Sigmoid colon (tissue), 7 donors: ENCODE data around the gene PPP2R2C. TPM values are rescaled to one million over a fixed set of nuclear protein-coding genes. Genes with fewer than 3 reads are reported as not detected.

ENCODE experiments used
- DNase-seq: peaks from one replicate; pipeline ENCODE4 v3.0.0-alpha.2; 2019
- H3K27ac ChIP-seq, 4 donors: fragments of 200-600 bp; sonication (generic); one replicate each; pipeline ENCODE4 v1.5.1; 2016 to 2019; ENCODE audit warnings: mild to moderate bottlenecking in 1 of 4
- H3K27me3 ChIP-seq, 3 donors: fragments of 200-600 bp; sonication (generic); one replicate each; pipeline ENCODE4 v1.5.1; 2019; ENCODE audit warnings: mild to moderate bottlenecking in 1 of 3
- H3K36me3 ChIP-seq, 4 donors: fragments of 200-600 bp; sonication (generic); one replicate each; pipeline ENCODE4 v1.5.1; 2016 to 2019
- H3K4me1 ChIP-seq, 4 donors: fragments of 200-600 bp; sonication (generic); one replicate each; pipeline ENCODE4 v1.5.1; 2017 to 2019
- H3K4me3 ChIP-seq, 4 donors: fragments of 200-600 bp; sonication (generic); one replicate each; pipeline ENCODE4 v1.5.1; 2017 to 2019; ENCODE audit warnings: mild to moderate bottlenecking in 2 of 4, moderate library complexity in 1 of 4
- H3K9me3 ChIP-seq, 4 donors: fragments of 200-600 bp in 3 of 4; sonication (generic) in 3 of 4; one replicate each; pipeline versions ENCODE4 v1.5.1 to v1.6.1; 2013 to 2019
- EP300 ChIP-seq, 4 donors: sonication (generic); formaldehyde crosslinking; IDR thresholded peaks; one replicate each; pipeline ENCODE4 v1.6.1; 2017; ENCODE audit warnings: antibody characterized with exemption in 4 of 4
- POLR2A ChIP-seq, 2 donors: fragments of 450-650 bp; IDR thresholded peaks; one replicate each; pipeline ENCODE4 v1.6.1; 2016; ENCODE audit warnings: antibody characterized with exemption in 2 of 2, mild to moderate bottlenecking in 2 of 2, moderate library complexity in 2 of 2
- POLR2AphosphoS5 ChIP-seq, 4 donors: sonication (generic); formaldehyde crosslinking; IDR thresholded peaks; one replicate each; pipeline ENCODE4 v1.6.1; 2017; ENCODE audit warnings: antibody characterized with exemption in 4 of 4
- WGBS, 2 donors: extraction: QIAGEN DNeasy Blood & Tissue Kit; methylation state at CpG; one replicate each; pipeline ENCODE4 v1.1.7; 2013; 5-methylcytosine and 5-hydroxymethylcytosine counted together
- intact Hi-C: fragments of 100-400 bp; cut with DNase I; formaldehyde crosslinking; loops from one replicate; pipeline ENCODE4 v1.15.1; 2023
- polyA plus RNA-seq, 3 donors: library from polyadenylated mRNA; stranded (reverse); fragments of 200-250 nt; gene quantifications; one replicate each; pipeline ENCODE4 v1.2.3, GENCODE V29; 2013
- total RNA-seq, 4 donors: library from RNA; depleted of rRNA; stranded (reverse); fragments of >200 nt; gene quantifications; one replicate each; pipeline ENCODE4 v1.1.0, GENCODE V29; 2016
- TF ChIP-seq, protein P1 (sequence below), 4 experiments: fragments of 450-650 bp in 3 of 4; fragments of 200-600 bp in 1 of 4; IDR thresholded peaks; one replicate each; pipeline ENCODE4 v1.5.1; 2016 to 2019; ENCODE audit warnings: antibody characterized with exemption in 4 of 4, mild to moderate bottlenecking in 3 of 4, moderate library complexity in 2 of 4
- donor health status: healthy with polysubstance abuse.
- donor health status: Bipolar disorder and iron deficiency.
- donor health status: healthy.

Gene PPP2R2C
- total and polyA plus RNA-seq, 7 donors = 0.49 to 2.8 (median 1.1) TPM; not detected in 2

DNA sequence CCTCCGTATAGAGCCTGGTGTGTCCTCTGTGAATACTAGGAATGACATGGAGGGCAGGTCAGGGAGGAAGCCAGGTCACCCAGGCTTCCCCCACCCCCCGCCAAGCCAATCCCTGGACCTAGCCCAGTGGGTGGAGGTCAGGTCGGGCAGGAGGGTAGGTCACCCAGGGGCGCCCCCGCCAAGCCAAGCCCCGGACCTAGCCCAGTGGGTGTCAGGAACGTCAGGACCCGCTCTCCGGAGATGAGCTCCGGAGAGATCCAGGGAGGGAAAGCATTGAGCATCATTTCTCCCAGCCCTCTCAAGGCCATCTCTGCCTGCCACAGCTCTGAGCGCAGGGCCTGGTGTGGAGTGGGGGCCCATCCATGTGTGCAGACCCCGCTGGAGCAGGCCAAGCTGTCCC is 154.2 kb downstream of the PPP2R2C start:
- WGBS, 2 donors = 80 to 84% methylated on average over 12 of the region's 12 CpGs
- Histone ChIP-seq H3K27ac (no peak overlapping the region), H3K4me1 (no peaks in the 10 kb centered on the region), H3K9me3 (no peaks in the 10 kb centered on the region), H3K4me3 (no peak overlapping the region), H3K36me3 (no peaks in the 10 kb centered on the region), H3K27me3 (no peaks in the 10 kb centered on the region)
- DNase-seq = no peak
- TF ChIP-seq EP300 (IDR thresholded peaks at IDR 0.05) = no peak
- TF ChIP-seq POLR2A (IDR thresholded peaks at IDR 0.05) = no peak
- TF ChIP-seq POLR2AphosphoS5 (IDR thresholded peaks at IDR 0.05) = no peak
- TF ChIP-seq, protein P1, sequence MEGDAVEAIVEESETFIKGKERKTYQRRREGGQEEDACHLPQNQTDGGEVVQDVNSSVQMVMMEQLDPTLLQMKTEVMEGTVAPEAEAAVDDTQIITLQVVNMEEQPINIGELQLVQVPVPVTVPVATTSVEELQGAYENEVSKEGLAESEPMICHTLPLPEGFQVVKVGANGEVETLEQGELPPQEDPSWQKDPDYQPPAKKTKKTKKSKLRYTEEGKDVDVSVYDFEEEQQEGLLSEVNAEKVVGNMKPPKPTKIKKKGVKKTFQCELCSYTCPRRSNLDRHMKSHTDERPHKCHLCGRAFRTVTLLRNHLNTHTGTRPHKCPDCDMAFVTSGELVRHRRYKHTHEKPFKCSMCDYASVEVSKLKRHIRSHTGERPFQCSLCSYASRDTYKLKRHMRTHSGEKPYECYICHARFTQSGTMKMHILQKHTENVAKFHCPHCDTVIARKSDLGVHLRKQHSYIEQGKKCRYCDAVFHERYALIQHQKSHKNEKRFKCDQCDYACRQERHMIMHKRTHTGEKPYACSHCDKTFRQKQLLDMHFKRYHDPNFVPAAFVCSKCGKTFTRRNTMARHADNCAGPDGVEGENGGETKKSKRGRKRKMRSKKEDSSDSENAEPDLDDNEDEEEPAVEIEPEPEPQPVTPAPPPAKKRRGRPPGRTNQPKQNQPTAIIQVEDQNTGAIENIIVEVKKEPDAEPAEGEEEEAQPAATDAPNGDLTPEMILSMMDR (IDR thresholded peaks at IDR 0.05) = no peak
- intact Hi-C loops = no loop called here

DNA sequence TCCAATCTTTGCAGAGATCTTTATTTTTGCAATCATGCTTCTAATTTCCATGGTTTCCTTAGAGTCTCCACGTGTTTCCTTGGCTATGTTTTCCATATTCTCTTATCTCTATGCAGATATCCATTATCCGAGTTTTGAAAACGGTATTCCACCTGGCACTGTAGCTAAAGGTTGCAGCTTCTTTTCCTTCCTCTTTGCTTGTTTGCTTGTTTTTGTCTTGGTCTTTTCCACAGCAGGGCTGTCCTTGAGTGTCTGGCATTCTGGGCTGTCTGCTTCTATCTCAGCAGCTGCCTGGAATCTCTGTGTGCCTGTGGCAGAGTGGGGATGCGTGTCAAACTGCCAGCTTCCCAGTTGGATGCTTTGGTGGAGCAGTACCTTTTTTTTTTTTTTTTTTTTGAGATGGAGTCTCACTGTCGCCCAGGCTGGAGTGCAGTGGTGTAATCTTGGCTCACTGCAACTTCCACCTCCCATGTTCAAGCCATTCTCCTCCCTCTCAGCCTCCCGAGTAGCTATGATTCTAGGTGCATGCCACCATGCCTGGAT is 155.9 kb downstream of the PPP2R2C start:
- no peak overlapping the region for H3K27ac ChIP-seq
- 51 to 66% methylated on average over 6 of the region's 6 CpGs for WGBS, 2 donors
- H3K36me3 ChIP-seq = no peaks in the 10 kb centered on the region
- intact Hi-C loops = no loop called here
- H3K27me3 ChIP-seq = no peaks in the 10 kb centered on the region
- H3K9me3 ChIP-seq = no peaks in the 10 kb centered on the region
- no peak overlapping the region for H3K4me3 ChIP-seq
- TF ChIP-seq POLR2A (IDR thresholded peaks at IDR 0.05) = no peak
- TF ChIP-seq POLR2AphosphoS5 (IDR thresholded peaks at IDR 0.05) = no peak
- TF ChIP-seq, protein P1 (IDR thresholded peaks at IDR 0.05) = no peak
- DNase-seq = no peak
- H3K4me1 ChIP-seq = no peaks in the 10 kb centered on the region

DNA sequence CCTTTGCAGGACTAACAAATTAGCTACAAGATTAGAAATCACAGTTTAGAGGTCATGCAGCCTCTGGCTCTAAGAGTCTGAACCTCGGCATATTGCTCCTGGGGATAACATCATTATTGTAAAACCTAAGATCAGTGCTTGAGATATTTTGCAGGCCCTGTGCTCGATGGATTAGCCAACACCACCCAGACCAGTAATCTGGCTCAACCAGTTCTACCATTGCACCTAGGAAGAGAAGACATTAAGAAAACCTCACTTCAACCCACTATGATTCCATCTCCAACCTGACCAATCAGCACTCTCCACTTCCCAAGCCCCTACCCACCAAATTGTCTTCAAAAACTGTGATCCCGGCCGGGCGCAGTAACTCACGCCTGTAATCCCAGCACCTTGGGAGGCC is 159.2 kb downstream of the PPP2R2C start:
- no peaks in the 10 kb centered on the region for H3K9me3 ChIP-seq
- no peak for DNase-seq
- TF ChIP-seq, protein P1 (IDR thresholded peaks at IDR 0.05) = no peak
- TF ChIP-seq POLR2A (IDR thresholded peaks at IDR 0.05) (no peak), EP300 (IDR thresholded peaks at IDR 0.05) (no peak), POLR2AphosphoS5 (IDR thresholded peaks at IDR 0.05) (no peak)

DNA sequence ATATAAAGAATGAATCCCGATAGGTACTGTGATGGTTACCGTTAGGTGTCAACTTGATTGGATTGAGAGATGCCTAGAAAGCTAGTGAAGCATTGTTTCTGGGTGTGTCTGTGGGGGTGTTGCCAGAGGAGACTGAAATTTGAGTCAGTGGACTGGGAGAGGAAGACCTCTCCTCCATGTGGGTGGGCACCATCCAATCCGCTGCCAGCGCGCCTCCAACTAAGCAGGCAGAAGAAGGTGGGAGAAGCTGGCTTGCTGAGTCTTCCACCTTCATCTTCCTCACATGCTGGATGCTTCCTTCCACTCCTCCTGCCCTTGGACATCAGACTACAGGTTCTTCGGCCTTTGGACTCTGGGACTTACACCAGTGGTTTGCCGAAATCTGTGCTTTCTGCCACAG is 162.6 kb downstream of the PPP2R2C start:
- no peak for DNase-seq
- H3K9me3 ChIP-seq = no peaks in the 10 kb centered on the region
- H3K4me3 ChIP-seq = peak overlapping the region in 3 of 4 donors; percentile 38 to 60 (median 58)
- peaks cover 0 to 13% (median 12%) of the 10 kb centered on the region in 4 donors for H3K4me1 ChIP-seq
- peaks cover 0 to 2% (median 0%) of the 10 kb centered on the region in 4 donors for H3K36me3 ChIP-seq
- intact Hi-C loops = loop anchor here (5.0 kb wide), 1 partner anchor 42 kb away; the partner anchor contains the start of gene WFS1
- TF ChIP-seq POLR2A (IDR thresholded peaks at IDR 0.05) (no peak), POLR2AphosphoS5 (IDR thresholded peaks at IDR 0.05) (no peak), EP300 (IDR thresholded peaks at IDR 0.05) (no peak)
- TF ChIP-seq, protein P1 (IDR thresholded peaks at IDR 0.05) = no peak
- WGBS, 2 donors = 77 to 87% methylated on average over 7 of the region's 7 CpGs
- no peaks in the 10 kb centered on the region for H3K27me3 ChIP-seq
- no peak overlapping the region for H3K27ac ChIP-seq

More for the DNA sequence above, 159.2 kb downstream of the PPP2R2C start:
- Histone ChIP-seq H3K27me3 (no peaks in the 10 kb centered on the region), H3K4me3 (no peak overlapping the region), H3K4me1 (peaks cover 0 to 13% (median 12%) of the 10 kb centered on the region in 4 donors), H3K36me3 (no peaks in the 10 kb centered on the region), H3K27ac (no peak overlapping the region)
- 72 to 85% methylated on average over 6 of the region's 6 CpGs for WGBS, 2 donors
- intact Hi-C loops = no loop called here
